ENCODE data around the gene WDFY4. TPM values are rescaled to one million over a fixed set of nuclear protein-coding genes. Genes with fewer than 3 reads are reported as not detected.

WDFY4 gene
- total and polyA plus RNA-seq, 2 experiments from 2014 or later = 0.14 TPM; not detected in 1

- TF ChIP-seq, protein P1, sequence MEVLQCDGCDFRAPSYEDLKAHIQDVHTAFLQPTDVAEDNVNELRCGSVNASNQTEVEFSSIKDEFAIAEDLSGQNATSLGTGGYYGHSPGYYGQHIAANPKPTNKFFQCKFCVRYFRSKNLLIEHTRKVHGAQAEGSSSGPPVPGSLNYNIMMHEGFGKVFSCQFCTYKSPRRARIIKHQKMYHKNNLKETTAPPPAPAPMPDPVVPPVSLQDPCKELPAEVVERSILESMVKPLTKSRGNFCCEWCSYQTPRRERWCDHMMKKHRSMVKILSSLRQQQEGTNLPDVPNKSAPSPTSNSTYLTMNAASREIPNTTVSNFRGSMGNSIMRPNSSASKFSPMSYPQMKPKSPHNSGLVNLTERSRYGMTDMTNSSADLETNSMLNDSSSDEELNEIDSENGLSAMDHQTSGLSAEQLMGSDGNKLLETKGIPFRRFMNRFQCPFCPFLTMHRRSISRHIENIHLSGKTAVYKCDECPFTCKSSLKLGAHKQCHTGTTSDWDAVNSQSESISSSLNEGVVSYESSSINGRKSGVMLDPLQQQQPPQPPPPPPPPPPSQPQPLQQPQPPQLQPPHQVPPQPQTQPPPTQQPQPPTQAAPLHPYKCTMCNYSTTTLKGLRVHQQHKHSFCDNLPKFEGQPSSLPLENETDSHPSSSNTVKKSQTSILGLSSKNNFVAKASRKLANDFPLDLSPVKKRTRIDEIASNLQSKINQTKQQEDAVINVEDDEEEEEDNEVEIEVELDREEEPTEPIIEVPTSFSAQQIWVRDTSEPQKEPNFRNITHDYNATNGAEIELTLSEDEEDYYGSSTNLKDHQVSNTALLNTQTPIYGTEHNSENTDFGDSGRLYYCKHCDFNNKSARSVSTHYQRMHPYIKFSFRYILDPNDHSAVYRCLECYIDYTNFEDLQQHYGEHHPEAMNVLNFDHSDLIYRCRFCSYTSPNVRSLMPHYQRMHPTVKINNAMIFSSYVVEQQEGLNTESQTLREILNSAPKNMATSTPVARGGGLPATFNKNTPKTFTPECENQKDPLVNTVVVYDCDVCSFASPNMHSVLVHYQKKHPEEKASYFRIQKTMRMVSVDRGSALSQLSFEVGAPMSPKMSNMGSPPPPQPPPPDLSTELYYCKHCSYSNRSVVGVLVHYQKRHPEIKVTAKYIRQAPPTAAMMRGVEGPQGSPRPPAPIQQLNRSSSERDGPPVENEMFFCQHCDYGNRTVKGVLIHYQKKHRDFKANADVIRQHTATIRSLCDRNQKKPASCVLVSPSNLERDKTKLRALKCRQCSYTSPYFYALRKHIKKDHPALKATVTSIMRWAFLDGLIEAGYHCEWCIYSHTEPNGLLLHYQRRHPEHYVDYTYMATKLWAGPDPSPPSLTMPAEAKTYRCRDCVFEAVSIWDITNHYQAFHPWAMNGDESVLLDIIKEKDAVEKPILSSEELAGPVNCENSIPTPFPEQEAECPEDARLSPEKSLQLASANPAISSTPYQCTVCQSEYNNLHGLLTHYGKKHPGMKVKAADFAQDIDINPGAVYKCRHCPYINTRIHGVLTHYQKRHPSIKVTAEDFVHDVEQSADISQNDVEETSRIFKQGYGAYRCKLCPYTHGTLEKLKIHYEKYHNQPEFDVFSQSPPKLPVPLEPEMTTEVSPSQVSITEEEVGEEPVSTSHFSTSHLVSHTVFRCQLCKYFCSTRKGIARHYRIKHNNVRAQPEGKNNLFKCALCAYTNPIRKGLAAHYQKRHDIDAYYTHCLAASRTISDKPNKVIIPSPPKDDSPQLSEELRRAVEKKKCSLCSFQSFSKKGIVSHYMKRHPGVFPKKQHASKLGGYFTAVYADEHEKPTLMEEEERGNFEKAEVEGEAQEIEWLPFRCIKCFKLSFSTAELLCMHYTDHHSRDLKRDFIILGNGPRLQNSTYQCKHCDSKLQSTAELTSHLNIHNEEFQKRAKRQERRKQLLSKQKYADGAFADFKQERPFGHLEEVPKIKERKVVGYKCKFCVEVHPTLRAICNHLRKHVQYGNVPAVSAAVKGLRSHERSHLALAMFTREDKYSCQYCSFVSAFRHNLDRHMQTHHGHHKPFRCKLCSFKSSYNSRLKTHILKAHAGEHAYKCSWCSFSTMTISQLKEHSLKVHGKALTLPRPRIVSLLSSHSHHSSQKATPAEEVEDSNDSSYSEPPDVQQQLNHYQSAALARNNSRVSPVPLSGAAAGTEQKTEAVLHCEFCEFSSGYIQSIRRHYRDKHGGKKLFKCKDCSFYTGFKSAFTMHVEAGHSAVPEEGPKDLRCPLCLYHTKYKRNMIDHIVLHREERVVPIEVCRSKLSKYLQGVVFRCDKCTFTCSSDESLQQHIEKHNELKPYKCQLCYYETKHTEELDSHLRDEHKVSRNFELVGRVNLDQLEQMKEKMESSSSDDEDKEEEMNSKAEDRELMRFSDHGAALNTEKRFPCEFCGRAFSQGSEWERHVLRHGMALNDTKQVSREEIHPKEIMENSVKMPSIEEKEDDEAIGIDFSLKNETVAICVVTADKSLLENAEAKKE (CRISPR knock-in tag; IDR thresholded peaks at IDR 0.05) = no peak
- no peak for TF ChIP-seq ZNF331 (CRISPR knock-in tag; IDR thresholded peaks at IDR 0.05; ENCODE audit: low read depth)
- no peak for TF ChIP-seq STAT1 (IDR thresholded peaks at IDR 0.05; ENCODE audit: unreplicated experiment)
- TF ChIP-seq, protein P2, sequence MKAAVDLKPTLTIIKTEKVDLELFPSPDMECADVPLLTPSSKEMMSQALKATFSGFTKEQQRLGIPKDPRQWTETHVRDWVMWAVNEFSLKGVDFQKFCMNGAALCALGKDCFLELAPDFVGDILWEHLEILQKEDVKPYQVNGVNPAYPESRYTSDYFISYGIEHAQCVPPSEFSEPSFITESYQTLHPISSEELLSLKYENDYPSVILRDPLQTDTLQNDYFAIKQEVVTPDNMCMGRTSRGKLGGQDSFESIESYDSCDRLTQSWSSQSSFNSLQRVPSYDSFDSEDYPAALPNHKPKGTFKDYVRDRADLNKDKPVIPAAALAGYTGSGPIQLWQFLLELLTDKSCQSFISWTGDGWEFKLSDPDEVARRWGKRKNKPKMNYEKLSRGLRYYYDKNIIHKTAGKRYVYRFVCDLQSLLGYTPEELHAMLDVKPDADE (IDR thresholded peaks at IDR 0.05) = no peak
- no peak for TF ChIP-seq POLR2AphosphoS5 (IDR thresholded peaks at IDR 0.05; ENCODE audit: low read depth)
- no peak for TF ChIP-seq EZH2phosphoT487 (IDR thresholded peaks at IDR 0.05; ENCODE audit: unreplicated experiment)
- no peak for TF ChIP-seq ZNF114 (CRISPR knock-in tag; IDR thresholded peaks at IDR 0.05)
- TF ChIP-seq NANOG (IDR thresholded peaks at IDR 0.05; ENCODE audit: borderline replicate concordance) = no peak
These were observed 805 bp upstream of the WDFY4 start (continued) for GRCh38 chr10:48683868-48684267.

DNA sequence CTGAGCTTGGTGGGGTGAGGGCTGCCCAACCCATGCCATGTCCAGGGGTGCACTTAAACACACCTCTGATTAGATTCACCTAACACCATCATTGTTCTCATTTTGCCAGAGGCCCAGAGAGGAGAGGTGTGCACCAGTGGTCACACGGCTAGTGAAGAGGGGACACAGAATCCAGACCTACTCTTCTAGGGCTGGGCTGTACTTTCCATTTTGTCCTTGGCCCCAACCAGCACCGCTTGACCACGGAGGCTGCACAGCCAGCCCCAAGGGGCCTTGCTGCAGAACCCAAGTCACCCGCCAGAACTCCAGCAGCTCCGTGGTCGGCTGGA lies 246 bp upstream of the WDFY4 start:
- no peaks in the 10 kb centered on the region for H3K36me3 Mint-ChIP-seq (ENCODE audit: low read depth)

More for the DNA sequence above, 246 bp upstream of the WDFY4 start:
- no peaks in the 10 kb centered on the region for H3K27me3 Mint-ChIP-seq (ENCODE audit: insufficient read depth, low read depth, poor library complexity)
- no peak overlapping the region for H3K27ac Mint-ChIP-seq
- TF ChIP-seq CREB1 (CRISPR knock-in tag; IDR thresholded peaks at IDR 0.05; ENCODE audit: low read depth) (no peak), EZH2 (IDR thresholded peaks at IDR 0.05; ENCODE audit: low read depth, unreplicated experiment) (no peak), ZNF114 (CRISPR knock-in tag; IDR thresholded peaks at IDR 0.05) (no peak)
- ATAC-seq = no peak
- no peaks in the 10 kb centered on the region for H3K36me3 ChIP-seq (ENCODE audit: insufficient read depth)
- H3K4me3 ChIP-seq = no peak overlapping the region
- no peaks in the 10 kb centered on the region for H3K4me1 ChIP-seq (ENCODE audit: insufficient read depth)
- no peak overlapping the region for H3K27ac ChIP-seq (ENCODE audit: low read depth)
- no peak overlapping the region for H2AFZ ChIP-seq
- H3K27me3 ChIP-seq (ENCODE audit: insufficient read depth) = no peaks in the 10 kb centered on the region
- no peaks in the 10 kb centered on the region for H3K79me2 ChIP-seq (replicated peaks; ENCODE audit: insufficient read depth)
- no peaks in the 10 kb centered on the region for H3K4me1 Mint-ChIP-seq
- H3K9me3 Mint-ChIP-seq = peaks cover 5% of the 10 kb centered on the region; the same call in 2 of the 3 replicates
- no peak for DNase-seq (ENCODE audit: low spot score)
- no peaks in the 10 kb centered on the region for H3F3A ChIP-seq (replicated peaks; ENCODE audit: low read depth)
- H4K20me1 ChIP-seq (replicated peaks; ENCODE audit: insufficient read depth) = no peaks in the 10 kb centered on the region
- no peak overlapping the region for H3K4me2 ChIP-seq
- no peak overlapping the region for H3K4me3 Mint-ChIP-seq
- H3K9me2 ChIP-seq (ENCODE audit: insufficient read depth) = peaks cover 5% of the 10 kb centered on the region; the same call in 1 of the 2 replicates
